Endothelial cell of coronary artery (primary cell): Measurements from ENCODE around the gene ZNF546. TPM values are rescaled to one million over a fixed set of nuclear protein-coding genes. Genes with fewer than 3 reads are reported as not detected.

Source experiments
- total RNA-seq: library from RNA; depleted of rRNA; stranded (reverse); fragments of >200 nt; gene quantifications from 2 replicates; pipeline ENCODE4 v1.2.3, GENCODE V29; 2014

The ZNF546 gene
- total RNA-seq, result 3.2 and 4.1 TPM in 2 replicates

DNA sequence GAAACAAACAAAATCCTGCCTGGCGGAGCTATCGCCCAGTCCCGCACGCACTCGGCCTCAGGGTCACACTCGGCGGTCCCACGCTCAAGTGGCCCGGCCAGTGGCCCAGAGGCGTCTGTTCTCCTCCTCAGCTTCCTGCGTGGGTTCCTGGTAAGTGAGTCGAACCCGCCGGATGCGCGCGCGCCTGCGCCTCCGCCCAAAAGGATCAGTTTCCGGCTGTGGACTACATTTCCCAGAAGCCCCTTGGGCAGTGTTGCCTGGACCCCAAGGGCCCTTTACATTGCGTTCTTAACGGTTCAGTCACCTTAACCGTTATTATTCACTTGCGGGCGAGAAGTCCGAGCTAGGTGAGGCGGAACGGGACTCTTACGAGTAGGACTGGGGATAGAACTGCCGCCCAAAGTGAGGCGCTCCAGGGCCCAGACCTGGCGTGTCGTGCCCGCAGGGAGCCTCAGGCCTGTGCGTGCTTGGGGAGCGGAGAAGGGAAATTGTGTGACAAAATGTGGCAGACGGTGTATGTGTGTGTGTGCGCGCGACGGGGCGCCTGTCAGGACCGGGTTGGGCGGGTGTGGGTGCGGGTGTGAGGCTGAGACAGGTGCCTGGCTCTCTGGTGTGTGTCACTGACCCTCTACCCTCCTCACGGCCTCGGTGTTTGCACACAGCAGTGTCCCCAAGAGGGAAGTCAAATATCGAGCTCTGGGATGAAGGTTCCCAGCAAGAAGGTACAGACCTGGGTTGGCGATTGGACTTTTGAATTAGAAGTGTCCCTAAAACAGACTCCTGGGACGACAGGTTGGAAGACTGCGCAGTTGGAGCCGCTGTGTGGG, at the start of gene ZNF546:
TSS of gene ZNF546 (plus strand) at position 250 of the 827 bp plus-strand sequence. CDS start 1,267 bp downstream, outside the sequence.

GRCh38 chr19:39970675-39971379, 26.0 kb upstream of the ZNF546 start, which contains the start of gene PSMC4:
PSMC4 (plus strand) TSS chr19:39971165; CDS start chr19:39971203, 38 bp downstream.

GRCh38 chr19:40055832-40056504, 59.1 kb downstream of the ZNF546 start, which contains the start of gene ZNF780B:
ZNF780B (minus strand) TSS chr19:40056231; CDS start chr19:40050332, 5,899 bp downstream.

Other genes starting within 250 kb of the ZNF546 start
- gene LEUTX, start 218.2 kb upstream of the ZNF546 start, total RNA-seq, result not detected in 2 replicates
- gene DYRK1B, start 162.9 kb upstream of the ZNF546 start, total RNA-seq, result 11.1 and 15.0 TPM in 2 replicates
- gene FBL, start 150.7 kb upstream of the ZNF546 start, total RNA-seq, result 256 and 309 TPM in 2 replicates
- under 0.01 and 0.19 TPM in 2 replicates for gene FCGBP, start 62.4 kb upstream of the ZNF546 start, total RNA-seq
- 95.3 and 116 TPM in 2 replicates for gene PSMC4, start 25.9 kb upstream of the ZNF546 start, total RNA-seq
- 9.1 and 14.6 TPM in 2 replicates for gene ZNF780B, start 59.2 kb downstream of the ZNF546 start, total RNA-seq
- 9.6 and 10.9 TPM in 2 replicates for gene ZNF780A, start 93.9 kb downstream of the ZNF546 start, total RNA-seq
- 4.4 and 8.1 TPM in 2 replicates for gene MAP3K10, start 194.4 kb downstream of the ZNF546 start, total RNA-seq
- gene TTC9B, start 221.3 kb downstream of the ZNF546 start, total RNA-seq, result not detected in 2 replicates
- 0.09 TPM in 1 of 2 replicates, not detected in the other for gene CCNP, start 229.6 kb downstream of the ZNF546 start, total RNA-seq